NCI-H1105 treated with DMSO at 0.1 percent for 48 hours (cell line): ENCODE measurements around the gene MVK.

Experiments
- DNase-seq: peaks from one replicate; lab custom pipeline; 2025; lab: John Stamatoyannopoulos, UW

Gene MVK

GRCh38 chr12:109635717-109636116 is 62.1 kb downstream of the MVK start:
- DNase-seq: no peak

GRCh38 chr12:109637348-109637747 is 63.8 kb downstream of the MVK start:
- no peak for DNase-seq

GRCh38 chr12:109637996-109638395 is 64.4 kb downstream of the MVK start:
- no peak for DNase-seq

GRCh38 chr12:109638735-109639134 is 65.1 kb downstream of the MVK start:
- DNase-seq: no peak

- no peak for DNase-seq
These were observed 65.7 kb downstream of the MVK start for GRCh38 chr12:109639151-109639872.

GRCh38 chr12:109640961-109641360 is 67.4 kb downstream of the MVK start:
- no peak for DNase-seq

- no peak for DNase-seq
These were observed 67.8 kb downstream of the MVK start for GRCh38 chr12:109641422-109641821.

GRCh38 chr12:109642506-109643132 is 69.0 kb downstream of the MVK start:
- no peak for DNase-seq

GRCh38 chr12:109645194-109645593 is 71.6 kb downstream of the MVK start:
- no peak for DNase-seq

GRCh38 chr12:109645708-109646107 is 72.1 kb downstream of the MVK start:
- DNase-seq: no peak
